WTC11 (cell line): Measurements from ENCODE around the gene SLC35F1. TPM values are rescaled to one million over a fixed set of nuclear protein-coding genes. Genes with fewer than 3 reads are reported as not detected.

ENCODE experiments used
- ATAC-seq: fragments of 200-7000 bp; cut with Tn5 transposase; 2 replicates; pipeline ENCODE4 v1.10.0; 2021; ENCODE audit warnings: mild to moderate bottlenecking, moderate library complexity
- CTCF ChIA-PET: fragments of 300-600 bp; sonication (Branson Sonifier 250); formaldehyde crosslinking; loops from one replicate; lab custom pipeline; 2021; ENCODE audit warnings: antibody characterized with exemption; lab: Charles Lee
- POLR2A ChIA-PET: fragments of 350-600 bp; sonication (Branson Sonifier 250); formaldehyde crosslinking; loops from one replicate; lab custom pipeline; 2021; ENCODE audit warnings: antibody characterized with exemption; lab: Charles Lee
- DNase-seq: peaks from one replicate; pipeline ENCODE4 v3.0.0; 2021; ENCODE audit warnings: low spot score
- H3K27ac Mint-ChIP-seq: 2 replicates; pipeline ENCODE4 v1.8.0; 2021; ENCODE audit warnings: mixed read lengths
- H3K27me3 Mint-ChIP-seq: 2 replicates; pipeline ENCODE4 v1.8.0; 2021; ENCODE audit warnings: low read depth, mild to moderate bottlenecking, moderate library complexity, mixed read lengths
- H3K36me3 Mint-ChIP-seq: 2 replicates; pipeline ENCODE4 v1.8.0; 2021; ENCODE audit warnings: mixed read lengths
- H3K4me1 Mint-ChIP-seq: 2 replicates; pipeline ENCODE4 v1.8.0; 2022; ENCODE audit warnings: mixed read lengths
- H3K4me3 Mint-ChIP-seq: 2 replicates; pipeline ENCODE4 v1.8.0; 2021; ENCODE audit warnings: mild to moderate bottlenecking, moderate library complexity, mixed read lengths
- H3K9me3 Mint-ChIP-seq: 2 replicates; pipeline ENCODE4 v1.8.0; 2021; ENCODE audit warnings: mixed read lengths
- AFF4 ChIP-seq: sonication (generic); formaldehyde crosslinking; IDR thresholded peaks from 2 replicates; pipeline ENCODE4 v1.8.1; 2023; ENCODE audit warnings: mild to moderate bottlenecking, missing genetic modification reagents, borderline replicate concordance
- ARID4B ChIP-seq: sonication (generic); formaldehyde crosslinking; IDR thresholded peaks from 2 replicates; pipeline ENCODE4 v1.8.0; 2023; ENCODE audit warnings: missing genetic modification reagents, mild to moderate bottlenecking, borderline replicate concordance
- CREB1 ChIP-seq: sonication (generic); formaldehyde crosslinking; IDR thresholded peaks from 2 replicates; pipeline ENCODE4 v1.8.0; 2023; ENCODE audit warnings: mild to moderate bottlenecking, missing genetic modification reagents
- FOXP1 ChIP-seq: sonication (generic); formaldehyde crosslinking; IDR thresholded peaks from 2 replicates; pipeline ENCODE4 v1.8.0; 2022; ENCODE audit warnings: missing genetic modification reagents, mild to moderate bottlenecking, moderate library complexity, borderline replicate concordance
- FOXP4 ChIP-seq: sonication (generic); formaldehyde crosslinking; IDR thresholded peaks from 2 replicates; pipeline ENCODE4 v1.8.0; 2022; ENCODE audit warnings: mild to moderate bottlenecking, missing genetic modification reagents
- NFE2L1 ChIP-seq: sonication (generic); formaldehyde crosslinking; IDR thresholded peaks from 2 replicates; pipeline ENCODE4 v1.8.1; 2023; ENCODE audit warnings: missing genetic modification reagents
- ZNF532 ChIP-seq: fragments of 250-450 bp; sonication (Bioruptor Pico); IDR thresholded peaks from 2 replicates; pipeline ENCODE4 v1.9.0; 2021; ENCODE audit warnings: mild to moderate bottlenecking, borderline replicate concordance
- total RNA-seq: library from RNA; stranded (reverse); gene quantifications from 3 replicates; pipeline ENCODE4 v1.2.3, GENCODE V29; 2021

The SLC35F1 gene
- total RNA-seq, 1 experiment from 2014 or later, result 11.0 TPM

GRCh38 chr6:117974914-117975627 is 68.0 kb downstream of the SLC35F1 start:
- Mint-ChIP-seq H3K27ac (no peak overlapping the region), H3K4me3 (no peak overlapping the region), H3K36me3 (peaks cover 26% of the 10 kb centered on the region), H3K9me3 (peaks cover 27% of the 10 kb centered on the region), H3K4me1 (peaks cover 16% of the 10 kb centered on the region), H3K27me3 (peaks cover 5% of the 10 kb centered on the region; the same call in 1 of the 2 replicates)
- TF ChIP-seq FOXP4, result no peak
- TF ChIP-seq AFF4 (CRISPR knock-in tag), result no peak
- TF ChIP-seq CREB1 (CRISPR knock-in tag), result no peak
- TF ChIP-seq NFE2L1, result no peak
- no peak for TF ChIP-seq ZNF532 (CRISPR knock-in tag)
- TF ChIP-seq ARID4B (CRISPR knock-in tag), result no peak
- TF ChIP-seq FOXP1 (CRISPR knock-in tag), result no peak
- ChIA-PET POLR2A (no interaction called here), CTCF (interaction anchor here (1.2 to 2.6 kb wide), 4 partner anchors 105 to 289 kb away, joined by 3 to 13 read pairs (median 10); no protein-coding TSS in a partner anchor)
- DNase-seq, result no peak
- no peak for ATAC-seq
